Liver (tissue), 9 donors: ENCODE data around the gene NAA35. TPM values are rescaled to one million over a fixed set of nuclear protein-coding genes. Genes with fewer than 3 reads are reported as not detected.

ENCODE experiments used
- DNase-seq: peaks from one replicate; pipeline ENCODE4 v3.0.0-alpha.2; 2017; ENCODE audit warnings: low spot score
- H3K27ac ChIP-seq, 2 donors: one replicate each; pipeline ENCODE4 v1.7.0; 2013; ENCODE audit warnings: inconsistent platforms in 2 of 2, low read length in 2 of 2, control low read depth in 1 of 2, low read depth in 1 of 2, mild to moderate bottlenecking in 1 of 2
- H3K27me3 ChIP-seq, 4 donors: one replicate each; pipeline versions ENCODE4 v1.6.1 to v1.7.0; 2013; ENCODE audit warnings: low read length in 3 of 4, inconsistent platforms in 1 of 4, mild to moderate bottlenecking in 1 of 4, moderate library complexity in 1 of 4; ENCODE audit not compliant: control insufficient read depth in 4 of 4, insufficient read depth in 4 of 4
- H3K36me3 ChIP-seq, 4 donors: one replicate each; pipeline versions ENCODE4 v1.6.1 to v1.7.0; 2013; ENCODE audit warnings: low read length in 3 of 4, mild to moderate bottlenecking in 3 of 4, low read depth in 1 of 4, moderate library complexity in 1 of 4; ENCODE audit not compliant: control insufficient read depth in 4 of 4, insufficient read depth in 3 of 4
- H3K4me1 ChIP-seq, 4 donors: one replicate each; pipeline versions ENCODE4 v1.6.1 to v1.7.0; 2013; ENCODE audit warnings: low read length in 3 of 4, mild to moderate bottlenecking in 3 of 4, moderate library complexity in 1 of 4; ENCODE audit not compliant: control insufficient read depth in 4 of 4, insufficient read depth in 4 of 4
- H3K4me3 ChIP-seq, 3 donors: one replicate each; pipeline versions ENCODE4 v1.6.1 to v1.7.0; 2013; ENCODE audit warnings: low read length in 3 of 3, control low read depth in 1 of 3, low read depth in 1 of 3, mild to moderate bottlenecking in 1 of 3
- H3K9ac ChIP-seq, 2 donors: one replicate each; pipeline ENCODE4 v1.7.0; 2013; ENCODE audit warnings: low read length in 2 of 2, mild to moderate bottlenecking in 2 of 2, moderate library complexity in 2 of 2, control low read depth in 1 of 2, low read depth in 1 of 2
- H3K9me3 ChIP-seq, 4 donors: one replicate each; pipeline versions ENCODE4 v1.6.1 to v1.7.0; 2013; ENCODE audit warnings: low read length in 3 of 4; ENCODE audit not compliant: control insufficient read depth in 4 of 4
- CTCF ChIP-seq: fragments of 150-350 bp; IDR thresholded peaks from 2 replicates; pipeline ENCODE4 v1.5.1; 2017; ENCODE audit warnings: improper control_type of control experiment, low read depth, low read length; ENCODE audit not compliant: missing input control
- EGR1 ChIP-seq, 2 donors: IDR thresholded peaks; 2 replicates each; pipeline ENCODE4 v1.6.1; 2016 to 2018; ENCODE audit warnings: antibody characterized with exemption in 2 of 2, low read depth in 2 of 2
- FOXA1 ChIP-seq: IDR thresholded peaks from 2 replicates; pipeline ENCODE4 v1.6.1; 2016; ENCODE audit warnings: antibody characterized with exemption
- FOXA2 ChIP-seq: IDR thresholded peaks from 2 replicates; pipeline ENCODE4 v1.6.1; 2016; ENCODE audit warnings: antibody characterized with exemption
- GABPA ChIP-seq, 2 donors: IDR thresholded peaks in 1 of 2; conservative IDR thresholded peaks in 1 of 2; 2 replicates each; pipeline ENCODE4 v1.6.1; 2016; ENCODE audit warnings: antibody characterized with exemption in 2 of 2, mild to moderate bottlenecking in 1 of 2, moderate library complexity in 1 of 2
- HNF4A ChIP-seq, 2 donors: conservative IDR thresholded peaks; 2 replicates each; pipeline ENCODE4 v1.6.1; 2016; ENCODE audit warnings: antibody characterized with exemption in 2 of 2, mild to moderate bottlenecking in 2 of 2
- HNF4G ChIP-seq: IDR thresholded peaks from 2 replicates; pipeline ENCODE4 v1.6.1; 2016; ENCODE audit warnings: antibody characterized with exemption
- JUND ChIP-seq, 2 donors: IDR thresholded peaks; 2 replicates each; pipeline ENCODE4 v1.6.1; 2016; ENCODE audit warnings: antibody characterized with exemption in 2 of 2
- NR2F2 ChIP-seq: IDR thresholded peaks from 2 replicates; pipeline ENCODE4 v1.6.1; 2016; ENCODE audit warnings: antibody characterized with exemption
- RAD21 ChIP-seq, 2 donors: IDR thresholded peaks; 2 replicates each; pipeline ENCODE4 v1.6.1; 2016; ENCODE audit warnings: antibody characterized with exemption in 2 of 2, mild to moderate bottlenecking in 2 of 2
- RXRA ChIP-seq, 2 donors: IDR thresholded peaks; 2 replicates each; pipeline ENCODE4 v1.6.1; 2017 to 2018; ENCODE audit warnings: antibody characterized with exemption in 2 of 2, mild to moderate bottlenecking in 1 of 2
- SP1 ChIP-seq: IDR thresholded peaks from 2 replicates; pipeline ENCODE4 v1.6.1; 2018; ENCODE audit warnings: antibody characterized with exemption, mild to moderate bottlenecking
- TAF1 ChIP-seq: conservative IDR thresholded peaks from 2 replicates; pipeline ENCODE4 v1.6.1; 2016; ENCODE audit warnings: antibody characterized with exemption, mild to moderate bottlenecking
- YY1 ChIP-seq: IDR thresholded peaks from 2 replicates; pipeline ENCODE4 v1.6.1; 2016; ENCODE audit warnings: antibody characterized with exemption, mild to moderate bottlenecking
- ZBTB33 ChIP-seq: IDR thresholded peaks from 2 replicates; pipeline ENCODE4 v1.6.1; 2016; ENCODE audit warnings: antibody characterized with exemption
- WGBS: extraction: QIAGEN DNeasy Blood & Tissue Kit; methylation state at CpG from one replicate; pipeline ENCODE4 v1.1.7; 2013; 5-methylcytosine and 5-hydroxymethylcytosine counted together
- polyA plus RNA-seq, 2 donors: library from polyadenylated mRNA; stranded (reverse) in 1 of 2; unstranded in 1 of 2; fragments of 200-250 nt in 1 of 2; fragments of >200 nt in 1 of 2; fragmentation: Nextera tagmentation in 1 of 2; extraction: Ambion mirVana in 1 of 2; gene quantifications; one replicate each; pipeline versions ENCODE4 v1.2.1 to v1.2.3, GENCODE V29; 2013 to 2015
- total RNA-seq, 2 donors: library from RNA; depleted of rRNA; stranded (reverse); fragments of >200 nt; gene quantifications; one replicate each; pipeline ENCODE4 v1.2.3, GENCODE V29; 2014
- TF ChIP-seq, protein P1 (sequence below): IDR thresholded peaks from 2 replicates; pipeline ENCODE4 v1.6.1; 2016; ENCODE audit warnings: antibody characterized with exemption
- TF ChIP-seq, protein P2 (sequence below): IDR thresholded peaks from 2 replicates; pipeline ENCODE4 v1.6.1; 2016; ENCODE audit warnings: antibody characterized with exemption, mild to moderate bottlenecking
- TF ChIP-seq, protein P3 (sequence below): IDR thresholded peaks from 2 replicates; pipeline ENCODE4 v1.6.1; 2016; ENCODE audit warnings: antibody characterized with exemption
- donor health status: healthy.
- donor health status: healthy.
- donor health status: healthy.
- donor health status: healthy.
- donor health status: healthy.

NAA35 gene
- total and polyA plus RNA-seq, 4 donors, result 5.2 to 14.8 (median 9.2) TPM

DNA sequence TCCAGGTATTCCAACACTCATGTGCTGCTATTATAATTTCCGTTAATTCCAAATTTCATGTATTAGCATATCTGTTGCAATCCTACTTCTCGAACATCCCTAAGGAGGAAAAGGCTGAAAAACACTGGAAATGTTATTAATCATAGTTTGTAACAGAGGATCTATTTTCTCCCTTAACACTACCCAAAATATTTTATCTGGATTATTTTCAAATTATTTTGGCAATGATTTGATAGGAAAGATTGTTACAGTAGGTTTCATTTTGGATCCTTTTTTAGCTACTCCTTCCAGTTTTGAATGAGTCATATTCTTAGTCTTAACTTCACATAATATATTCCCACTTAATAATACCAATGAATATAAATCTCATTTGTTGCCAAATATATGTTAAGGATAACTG is 13.9 kb upstream of the NAA35 start:
- 92% methylated on average over 2 of the region's 2 CpGs for WGBS
- Histone ChIP-seq H3K9ac (no peak overlapping the region), H3K9me3 (no peaks in the 10 kb centered on the region), H3K27ac (no peak overlapping the region), H3K4me3 (no peak overlapping the region), H3K4me1 (no peaks in the 10 kb centered on the region), H3K36me3 (no peaks in the 10 kb centered on the region), H3K27me3 (no peaks in the 10 kb centered on the region)
- TF ChIP-seq HNF4G (no peak), FOXA1 (no peak), YY1 (no peak), ZBTB33 (no peak), GABPA (IDR thresholded peaks at IDR 0.05 in 1 of 2, conservative IDR thresholded peaks at IDR 0.05 in 1 of 2) (no peak), CTCF (no peak), FOXA2 (no peak), HNF4A (conservative IDR thresholded peaks at IDR 0.05) (no peak), SP1 (no peak), TAF1 (no peak), RXRA (IDR thresholded peaks at IDR 0.05) (no peak), RAD21 (IDR thresholded peaks at IDR 0.05) (no peak), JUND (IDR thresholded peaks at IDR 0.05) (no peak), NR2F2 (no peak), EGR1 (IDR thresholded peaks at IDR 0.05; ENCODE audit: low read depth in 2 of 2) (no peak)
- TF ChIP-seq, protein P1, sequence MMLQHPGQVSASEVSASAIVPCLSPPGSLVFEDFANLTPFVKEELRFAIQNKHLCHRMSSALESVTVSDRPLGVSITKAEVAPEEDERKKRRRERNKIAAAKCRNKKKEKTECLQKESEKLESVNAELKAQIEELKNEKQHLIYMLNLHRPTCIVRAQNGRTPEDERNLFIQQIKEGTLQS, result no peak
- TF ChIP-seq, protein P2, sequence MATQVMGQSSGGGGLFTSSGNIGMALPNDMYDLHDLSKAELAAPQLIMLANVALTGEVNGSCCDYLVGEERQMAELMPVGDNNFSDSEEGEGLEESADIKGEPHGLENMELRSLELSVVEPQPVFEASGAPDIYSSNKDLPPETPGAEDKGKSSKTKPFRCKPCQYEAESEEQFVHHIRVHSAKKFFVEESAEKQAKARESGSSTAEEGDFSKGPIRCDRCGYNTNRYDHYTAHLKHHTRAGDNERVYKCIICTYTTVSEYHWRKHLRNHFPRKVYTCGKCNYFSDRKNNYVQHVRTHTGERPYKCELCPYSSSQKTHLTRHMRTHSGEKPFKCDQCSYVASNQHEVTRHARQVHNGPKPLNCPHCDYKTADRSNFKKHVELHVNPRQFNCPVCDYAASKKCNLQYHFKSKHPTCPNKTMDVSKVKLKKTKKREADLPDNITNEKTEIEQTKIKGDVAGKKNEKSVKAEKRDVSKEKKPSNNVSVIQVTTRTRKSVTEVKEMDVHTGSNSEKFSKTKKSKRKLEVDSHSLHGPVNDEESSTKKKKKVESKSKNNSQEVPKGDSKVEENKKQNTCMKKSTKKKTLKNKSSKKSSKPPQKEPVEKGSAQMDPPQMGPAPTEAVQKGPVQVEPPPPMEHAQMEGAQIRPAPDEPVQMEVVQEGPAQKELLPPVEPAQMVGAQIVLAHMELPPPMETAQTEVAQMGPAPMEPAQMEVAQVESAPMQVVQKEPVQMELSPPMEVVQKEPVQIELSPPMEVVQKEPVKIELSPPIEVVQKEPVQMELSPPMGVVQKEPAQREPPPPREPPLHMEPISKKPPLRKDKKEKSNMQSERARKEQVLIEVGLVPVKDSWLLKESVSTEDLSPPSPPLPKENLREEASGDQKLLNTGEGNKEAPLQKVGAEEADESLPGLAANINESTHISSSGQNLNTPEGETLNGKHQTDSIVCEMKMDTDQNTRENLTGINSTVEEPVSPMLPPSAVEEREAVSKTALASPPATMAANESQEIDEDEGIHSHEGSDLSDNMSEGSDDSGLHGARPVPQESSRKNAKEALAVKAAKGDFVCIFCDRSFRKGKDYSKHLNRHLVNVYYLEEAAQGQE, result no peak
- TF ChIP-seq, protein P3, sequence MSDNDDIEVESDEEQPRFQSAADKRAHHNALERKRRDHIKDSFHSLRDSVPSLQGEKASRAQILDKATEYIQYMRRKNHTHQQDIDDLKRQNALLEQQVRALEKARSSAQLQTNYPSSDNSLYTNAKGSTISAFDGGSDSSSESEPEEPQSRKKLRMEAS, result no peak
- no peak for DNase-seq
